Measurements from ENCODE around the gene IQSEC3. TPM values are rescaled to one million over a fixed set of nuclear protein-coding genes. Genes with fewer than 3 reads are reported as not detected.

The IQSEC3 gene
- total RNA-seq, 6 donors from 2014 or later: 2.1 to 19.0 (median 8.2) TPM

- 74 to 85% methylated on average over 2 to 16 of the region's 16 CpGs for WGBS, 2 donors
- Histone ChIP-seq H3K36me3 (no peaks in the 10 kb centered on the region), H3K4me3 (no peak overlapping the region), H3K27ac (peak overlapping the region in 1 of 4 donors; percentile 19), H3K27me3 (no peaks in the 10 kb centered on the region), H3K4me1 (peaks cover 0 to 14% (median 2%) of the 10 kb centered on the region in 4 donors), H3K9me3 (no peaks in the 10 kb centered on the region)
- ATAC-seq (ENCODE audit: low FRiP score in 2 of 2) (no peak), DNase-seq (no peak)
- TF ChIP-seq EP300 (IDR thresholded peaks at IDR 0.05) (no peak), POLR2AphosphoS5 (IDR thresholded peaks at IDR 0.05) (no peak), POLR2A (IDR thresholded peaks at IDR 0.05) (no peak)
- TF ChIP-seq, protein P1, sequence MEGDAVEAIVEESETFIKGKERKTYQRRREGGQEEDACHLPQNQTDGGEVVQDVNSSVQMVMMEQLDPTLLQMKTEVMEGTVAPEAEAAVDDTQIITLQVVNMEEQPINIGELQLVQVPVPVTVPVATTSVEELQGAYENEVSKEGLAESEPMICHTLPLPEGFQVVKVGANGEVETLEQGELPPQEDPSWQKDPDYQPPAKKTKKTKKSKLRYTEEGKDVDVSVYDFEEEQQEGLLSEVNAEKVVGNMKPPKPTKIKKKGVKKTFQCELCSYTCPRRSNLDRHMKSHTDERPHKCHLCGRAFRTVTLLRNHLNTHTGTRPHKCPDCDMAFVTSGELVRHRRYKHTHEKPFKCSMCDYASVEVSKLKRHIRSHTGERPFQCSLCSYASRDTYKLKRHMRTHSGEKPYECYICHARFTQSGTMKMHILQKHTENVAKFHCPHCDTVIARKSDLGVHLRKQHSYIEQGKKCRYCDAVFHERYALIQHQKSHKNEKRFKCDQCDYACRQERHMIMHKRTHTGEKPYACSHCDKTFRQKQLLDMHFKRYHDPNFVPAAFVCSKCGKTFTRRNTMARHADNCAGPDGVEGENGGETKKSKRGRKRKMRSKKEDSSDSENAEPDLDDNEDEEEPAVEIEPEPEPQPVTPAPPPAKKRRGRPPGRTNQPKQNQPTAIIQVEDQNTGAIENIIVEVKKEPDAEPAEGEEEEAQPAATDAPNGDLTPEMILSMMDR (IDR thresholded peaks at IDR 0.05): no peak
These were observed 109.2 kb downstream of the IQSEC3 start for GRCh38 chr12:175759-176158.

DNA sequence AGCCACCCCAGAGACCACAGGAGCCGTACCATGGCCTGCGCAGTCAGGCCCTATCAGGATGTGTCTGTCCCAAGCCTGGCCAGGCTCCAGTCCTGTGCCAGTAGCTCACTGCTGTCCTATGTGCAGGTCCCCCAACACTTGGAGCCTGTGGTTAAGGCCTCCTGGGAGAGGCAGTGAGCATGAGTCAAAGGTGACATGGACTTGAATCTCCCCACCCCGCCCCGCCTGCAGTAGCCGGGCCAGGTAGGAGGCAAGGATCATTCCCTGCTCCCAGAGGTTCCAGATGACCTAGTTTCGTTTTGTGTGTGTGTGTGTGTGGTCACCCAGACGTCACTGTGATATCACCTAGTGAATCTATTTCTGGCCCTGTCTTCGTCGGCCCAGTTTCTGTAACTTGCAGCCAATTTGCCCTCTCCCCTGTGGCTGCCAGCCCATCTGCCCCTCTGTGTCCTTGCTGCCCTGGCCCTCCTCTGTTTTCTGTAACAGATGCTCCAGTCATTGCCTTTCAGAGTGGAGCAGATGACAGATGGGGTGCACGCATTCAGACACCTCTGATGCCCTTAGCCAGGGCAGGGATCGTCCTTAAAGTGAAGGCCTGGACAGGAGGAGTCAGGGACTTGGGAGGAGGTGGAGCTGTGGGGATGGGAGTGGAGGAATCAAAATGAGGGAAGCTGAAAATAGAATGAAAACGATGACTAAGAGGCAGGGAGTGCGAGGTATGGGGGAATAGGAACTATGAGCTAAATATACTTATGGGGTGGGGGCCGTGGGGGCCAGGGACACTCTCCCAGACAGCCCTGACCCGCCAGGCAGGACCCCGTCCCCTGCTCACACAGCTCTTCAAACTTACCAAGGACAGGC lies 110.0 kb downstream of the IQSEC3 start:
- 63 to 73% methylated on average over 14 to 16 of the region's 16 CpGs for WGBS, 2 donors
- Histone ChIP-seq H3K27ac (peak overlapping the region in 2 of 4 donors; percentile 19 to 30), H3K4me1 (peaks cover 0 to 15% (median 2%) of the 10 kb centered on the region in 4 donors), H3K36me3 (no peaks in the 10 kb centered on the region), H3K4me3 (no peak overlapping the region), H3K9me3 (no peaks in the 10 kb centered on the region), H3K27me3 (no peaks in the 10 kb centered on the region)
- ATAC-seq (ENCODE audit: low FRiP score in 2 of 2) (no peak), DNase-seq (no peak)
- TF ChIP-seq POLR2AphosphoS5 (IDR thresholded peaks at IDR 0.05) (peak in 1 of 2 donors; percentile 29), POLR2A (IDR thresholded peaks at IDR 0.05) (no peak)

- no peaks in the 10 kb centered on the region for H3K36me3 ChIP-seq
- H3K9me3 ChIP-seq: no peaks in the 10 kb centered on the region
- peaks cover 0 to 15% (median 2%) of the 10 kb centered on the region in 4 donors for H3K4me1 ChIP-seq
- DNase-seq (no peak), ATAC-seq (ENCODE audit: low FRiP score in 2 of 2) (no peak)
- no peak overlapping the region for H3K4me3 ChIP-seq
- peak overlapping the region in 1 of 4 donors; percentile 30 for H3K27ac ChIP-seq
- no peak for TF ChIP-seq EP300 (IDR thresholded peaks at IDR 0.05)
- no peak for TF ChIP-seq POLR2AphosphoS5 (IDR thresholded peaks at IDR 0.05)
- TF ChIP-seq, protein P1 (IDR thresholded peaks at IDR 0.05): no peak
- no peak for TF ChIP-seq POLR2A (IDR thresholded peaks at IDR 0.05)
- H3K27me3 ChIP-seq: no peaks in the 10 kb centered on the region
- 81 to 86% methylated on average over 4 to 11 of the region's 11 CpGs for WGBS, 2 donors
These were observed 110.9 kb downstream of the IQSEC3 start for GRCh38 chr12:177336-177979.

DNA sequence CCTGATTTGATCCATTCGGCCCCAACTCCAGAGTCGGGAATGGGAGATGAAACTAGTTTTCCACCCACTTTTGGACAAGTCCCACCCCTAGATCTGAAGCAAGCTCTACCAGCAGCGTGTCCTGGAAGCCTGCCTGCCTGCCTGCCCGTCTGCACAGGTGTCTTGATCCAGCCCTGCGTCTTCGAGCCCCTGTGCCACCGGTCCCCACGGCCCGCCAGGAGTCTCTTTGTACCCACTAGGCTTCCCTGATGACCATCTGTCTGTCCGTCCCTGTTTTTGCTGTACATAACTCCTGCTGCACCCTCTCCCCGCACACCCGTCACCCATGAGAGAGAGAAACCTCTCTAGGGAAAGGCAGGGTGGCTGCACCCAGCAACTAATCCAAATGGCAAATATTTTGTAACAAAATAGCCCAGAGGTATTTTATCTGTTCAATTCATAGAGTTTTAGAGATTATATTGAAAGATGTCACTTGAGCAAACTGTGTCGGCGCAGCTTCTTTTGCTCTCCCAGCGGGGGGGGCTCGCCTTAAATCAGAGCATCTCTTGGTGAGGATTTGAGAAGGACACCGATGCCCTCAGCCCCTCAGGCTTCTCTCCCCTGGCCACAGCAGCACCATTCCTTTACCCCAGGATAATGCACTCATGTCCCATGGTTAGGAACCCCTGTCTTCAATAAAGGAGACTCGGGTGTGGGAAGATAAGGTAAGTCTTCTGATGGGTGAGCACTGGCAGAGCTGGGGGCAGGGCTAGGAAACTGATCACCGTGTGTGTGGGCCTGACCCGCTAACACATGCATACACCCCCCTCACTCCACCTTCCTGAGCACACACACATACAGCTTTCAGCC lies 111.6 kb downstream of the IQSEC3 start:
- WGBS, 2 donors: 86 to 88% methylated on average over 20 of the region's 20 CpGs
- no peak overlapping the region for H3K4me3 ChIP-seq
- H3K9me3 ChIP-seq: no peaks in the 10 kb centered on the region
- H3K4me1 ChIP-seq: peaks cover 0 to 15% (median 2%) of the 10 kb centered on the region in 4 donors
- no peak overlapping the region for H3K27ac ChIP-seq
- DNase-seq (no peak), ATAC-seq (ENCODE audit: low FRiP score in 2 of 2) (no peak)
- H3K36me3 ChIP-seq: no peaks in the 10 kb centered on the region
- H3K27me3 ChIP-seq: no peaks in the 10 kb centered on the region
- TF ChIP-seq, protein P1 (IDR thresholded peaks at IDR 0.05): no peak
- no peak for TF ChIP-seq EP300 (IDR thresholded peaks at IDR 0.05)

- no peaks in the 10 kb centered on the region for H3K27me3 ChIP-seq
- no peak overlapping the region for H3K27ac ChIP-seq
- TF ChIP-seq POLR2AphosphoS5 (IDR thresholded peaks at IDR 0.05): no peak
- TF ChIP-seq POLR2A (IDR thresholded peaks at IDR 0.05): no peak
- TF ChIP-seq EP300 (IDR thresholded peaks at IDR 0.05): no peak
- TF ChIP-seq, protein P1 (IDR thresholded peaks at IDR 0.05): no peak
- 78 to 84% methylated on average over 3 of the region's 3 CpGs for WGBS, 2 donors
- H3K9me3 ChIP-seq: no peaks in the 10 kb centered on the region
- ATAC-seq (ENCODE audit: low FRiP score in 2 of 2): no peak
- H3K4me1 ChIP-seq: peaks cover 0 to 15% (median 2%) of the 10 kb centered on the region in 4 donors
- no peak overlapping the region for H3K4me3 ChIP-seq
- no peaks in the 10 kb centered on the region for H3K36me3 ChIP-seq
- DNase-seq: no peak
These were observed 112.2 kb downstream of the IQSEC3 start for GRCh38 chr12:178829-179109.

Data from upper lobe of left lung (tissue), 6 donors.